NCI-H2171 (cell line): ENCODE results near the gene ERC2.

Experiments
- DNase-seq: peaks from one replicate; lab custom pipeline; 2025; lab: John Stamatoyannopoulos, UW

ERC2 gene

GRCh38 chr3:55641964-55642363 is 826.3 kb downstream of the ERC2 start:
- DNase-seq, result no peak

GRCh38 chr3:55639896-55640765 is 828.1 kb downstream of the ERC2 start:
- no peak for DNase-seq

- no peak for DNase-seq
Measured at GRCh38 chr3:55639143-55639542, 829.1 kb downstream of the ERC2 start.

GRCh38 chr3:55637906-55638638 is 830.2 kb downstream of the ERC2 start:
- DNase-seq, result no peak

- no peak for DNase-seq
Measured at GRCh38 chr3:55636300-55637195, 831.7 kb downstream of the ERC2 start.

GRCh38 chr3:55634345-55634744 is 833.9 kb downstream of the ERC2 start:
- no peak for DNase-seq

- no peak for DNase-seq
Measured at GRCh38 chr3:55633333-55633732, 834.9 kb downstream of the ERC2 start.

GRCh38 chr3:55631766-55632331 is 836.4 kb downstream of the ERC2 start:
- DNase-seq, result no peak

GRCh38 chr3:55630921-55631299 is 837.4 kb downstream of the ERC2 start:
- no peak for DNase-seq

GRCh38 chr3:55630280-55630920 is 837.9 kb downstream of the ERC2 start:
- no peak for DNase-seq

GRCh38 chr3:55629432-55629831 is 838.8 kb downstream of the ERC2 start:
- no peak for DNase-seq

GRCh38 chr3:55626279-55626665 is 842.0 kb downstream of the ERC2 start:
- no peak for DNase-seq

- no peak for DNase-seq
Measured at GRCh38 chr3:55624238-55624637, 844.0 kb downstream of the ERC2 start.

GRCh38 chr3:55623786-55624185 is 844.5 kb downstream of the ERC2 start:
- DNase-seq, result no peak

GRCh38 chr3:55622733-55623132 is 845.5 kb downstream of the ERC2 start:
- DNase-seq, result no peak

GRCh38 chr3:55622116-55622515 is 846.2 kb downstream of the ERC2 start:
- no peak for DNase-seq

GRCh38 chr3:55621648-55622047 is 846.6 kb downstream of the ERC2 start:
- DNase-seq, result no peak

GRCh38 chr3:55621026-55621422 is 847.2 kb downstream of the ERC2 start:
- no peak for DNase-seq

- no peak for DNase-seq
Measured at GRCh38 chr3:55620351-55621025, 847.8 kb downstream of the ERC2 start.

GRCh38 chr3:55619046-55619808 is 849.0 kb downstream of the ERC2 start:
- no peak for DNase-seq
